Measurements from ENCODE around the gene PRR35. TPM values are rescaled to one million over a fixed set of nuclear protein-coding genes. Genes with fewer than 3 reads are reported as not detected.

The PRR35 gene
- total RNA-seq, 1 experiment from 2014 or later, result not detected

DNA sequence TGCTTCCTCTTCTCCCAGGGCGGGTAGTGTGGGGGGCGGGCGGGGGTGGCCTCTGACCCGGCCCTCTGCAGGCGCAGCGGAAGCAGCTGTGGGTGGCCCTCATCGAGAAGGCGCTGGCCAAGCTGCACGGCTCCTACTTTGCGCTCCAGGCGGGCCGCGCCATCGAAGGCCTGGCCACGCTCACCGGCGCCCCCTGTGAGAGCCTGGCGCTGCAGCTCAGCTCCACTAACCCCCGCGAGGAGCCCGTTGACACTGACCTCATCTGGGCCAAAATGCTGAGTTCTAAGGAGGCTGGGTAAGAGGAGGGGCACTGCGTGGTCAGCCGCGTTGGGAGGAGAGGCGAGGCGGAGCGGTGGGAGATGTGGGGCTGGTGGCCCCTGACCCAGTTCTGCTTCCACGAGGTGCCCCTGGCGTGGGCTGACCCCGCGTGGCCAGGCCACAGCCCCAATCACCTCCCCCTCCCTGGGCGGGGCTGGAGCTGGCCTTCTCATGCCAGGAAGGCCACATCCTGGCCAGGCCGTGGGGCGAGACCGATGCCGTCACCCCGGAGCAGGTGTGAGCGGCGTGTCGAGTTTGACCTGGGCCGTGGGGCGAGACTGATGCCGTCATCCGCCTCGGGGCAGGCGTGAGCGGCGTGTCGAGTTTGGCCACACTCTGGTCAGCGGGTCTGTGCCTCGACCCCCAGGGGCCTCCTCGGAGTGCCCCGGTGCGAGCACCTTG is 10.5 kb upstream of the PRR35 start:
- no peak for DNase-seq (ENCODE audit: low spot score)

DNA sequence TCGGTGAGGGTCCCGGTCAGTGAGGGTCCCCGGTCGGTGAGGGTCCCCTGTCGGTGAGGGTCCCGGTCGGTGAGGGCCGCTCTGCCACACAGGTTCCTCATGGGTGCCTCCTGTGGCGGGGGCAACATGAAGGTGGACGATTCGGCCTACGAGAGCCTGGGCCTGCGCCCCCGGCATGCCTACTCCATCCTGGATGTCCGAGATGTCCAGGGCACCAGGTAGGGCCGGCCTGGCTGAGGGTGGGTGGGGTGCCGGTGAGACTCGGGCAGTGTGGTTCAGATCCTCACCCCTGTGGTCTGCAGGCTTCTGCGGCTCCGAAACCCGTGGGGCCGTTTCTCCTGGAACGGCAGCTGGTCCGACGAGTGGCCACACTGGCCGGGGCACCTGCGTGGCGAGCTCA is 9.0 kb upstream of the PRR35 start:
- no peak for DNase-seq (ENCODE audit: low spot score)

GRCh38 chr16:552171-552570 is 8.0 kb upstream of the PRR35 start:
- no peak for DNase-seq (ENCODE audit: low spot score)

DNA sequence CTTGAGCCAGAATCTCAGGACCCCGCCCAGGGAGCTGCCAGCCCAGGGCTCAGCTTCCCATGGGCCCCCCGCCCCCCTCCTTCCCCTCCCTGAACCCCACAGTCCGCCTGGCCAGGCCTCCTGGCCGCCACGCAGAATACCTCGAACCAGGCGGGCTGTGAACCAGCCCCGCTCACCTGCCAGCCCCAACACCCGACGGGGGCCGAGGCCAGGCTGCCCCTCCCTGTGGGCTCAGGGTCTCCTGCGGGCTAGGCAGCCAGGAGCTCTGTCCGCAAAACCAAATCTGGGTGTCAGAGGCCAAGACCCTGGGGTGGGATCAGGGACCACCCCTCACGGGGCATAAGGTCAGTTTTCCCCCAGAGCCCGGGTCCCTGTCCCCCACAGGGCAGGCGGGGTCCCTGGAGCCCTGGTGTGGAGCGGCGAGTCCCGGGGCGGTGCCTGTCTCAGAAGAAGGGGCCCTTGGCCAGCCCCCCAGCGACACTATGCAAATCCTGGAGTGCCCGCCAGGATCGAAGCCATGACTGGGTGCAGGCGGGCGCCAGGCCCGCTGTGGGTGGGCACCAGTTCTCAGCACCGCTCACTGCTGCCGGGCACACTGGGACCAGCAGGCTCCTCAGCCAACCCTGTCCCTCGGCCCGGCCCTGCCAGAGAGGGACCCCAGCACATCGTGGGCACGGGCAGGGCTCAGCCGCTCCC is 6.4 kb upstream of the PRR35 start:
- DNase-seq (ENCODE audit: low spot score), result no peak

GRCh38 chr16:554297-554621 is 5.9 kb upstream of the PRR35 start:
- no peak for DNase-seq (ENCODE audit: low spot score)

DNA sequence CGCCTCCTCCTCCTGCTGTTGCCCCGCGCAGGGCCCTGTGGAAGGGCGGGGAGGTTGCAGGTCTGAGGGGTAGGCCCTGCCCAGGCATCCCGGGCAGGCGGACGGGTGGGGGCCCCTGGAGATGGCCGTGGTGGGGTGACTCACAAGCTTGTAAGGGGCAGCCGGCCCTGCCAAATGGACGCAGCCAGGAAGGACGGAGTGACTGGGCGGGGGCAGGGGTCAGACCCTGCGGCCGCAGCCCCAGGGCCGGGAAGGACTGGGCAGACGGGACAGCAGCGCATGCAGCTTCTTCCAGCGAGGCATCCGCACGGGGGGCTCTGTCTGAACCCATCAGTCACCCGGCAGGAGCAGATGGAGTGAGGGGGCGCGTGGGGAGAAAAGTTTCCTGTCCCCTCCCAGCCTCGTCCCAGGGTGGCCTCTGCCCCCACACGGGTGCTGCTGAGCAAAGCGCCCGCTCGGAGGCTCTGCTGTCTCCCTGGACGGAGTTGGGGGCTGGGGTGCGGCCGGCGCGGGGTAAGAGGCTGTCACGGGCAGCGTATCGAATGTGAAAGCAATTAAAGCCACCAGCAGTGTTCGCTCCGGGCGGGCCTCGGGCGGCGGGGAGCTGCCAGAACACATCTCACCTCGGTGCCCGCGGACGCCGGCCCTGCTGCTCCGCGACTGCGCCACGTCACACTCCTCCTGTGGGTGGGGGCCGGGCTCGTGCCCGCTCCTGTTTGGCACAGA is 5.4 kb upstream of the PRR35 start:
- DNase-seq (ENCODE audit: low spot score), result no peak

- no peak for DNase-seq (ENCODE audit: low spot score)
These were observed 4.4 kb upstream of the PRR35 start for GRCh38 chr16:555528-556473.

DNA sequence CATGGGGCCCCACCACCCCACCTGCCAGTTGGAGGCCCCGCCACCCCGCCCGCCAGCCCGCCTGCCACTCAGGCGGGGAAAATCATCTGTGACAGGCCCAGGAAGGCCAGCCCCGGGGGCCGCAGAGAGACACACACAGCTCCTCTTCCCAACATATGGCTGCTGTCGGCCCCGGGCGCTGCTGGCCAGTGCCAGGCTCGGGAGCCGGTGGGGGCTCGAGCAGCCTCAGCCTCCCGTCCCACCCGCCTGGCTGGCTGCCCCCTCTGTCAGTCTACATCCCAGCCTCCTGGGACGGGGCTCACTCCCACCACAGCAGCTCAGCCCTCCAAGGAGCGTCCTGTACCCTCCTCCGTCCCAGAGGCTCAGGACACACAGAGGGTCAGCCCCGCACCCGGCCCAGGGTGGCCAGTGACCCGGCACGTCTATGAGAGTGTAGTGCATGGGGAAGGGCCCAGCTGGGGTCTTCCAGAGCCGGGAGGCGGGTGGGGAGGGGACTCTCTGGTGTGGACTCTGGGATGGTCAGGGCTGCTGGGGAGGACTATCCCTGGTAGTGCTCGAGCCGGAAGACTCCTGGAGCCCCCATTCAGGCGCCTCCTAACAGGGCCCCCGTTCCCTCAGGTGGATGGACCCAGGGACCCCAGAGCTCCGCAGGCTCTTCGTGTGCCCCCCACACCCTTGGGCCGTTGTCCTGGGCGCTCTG is 3.6 kb upstream of the PRR35 start:
- DNase-seq (ENCODE audit: low spot score), result no peak

- DNase-seq (ENCODE audit: low spot score), result no peak
These were observed 2.5 kb upstream of the PRR35 start for GRCh38 chr16:557463-558297.

DNA sequence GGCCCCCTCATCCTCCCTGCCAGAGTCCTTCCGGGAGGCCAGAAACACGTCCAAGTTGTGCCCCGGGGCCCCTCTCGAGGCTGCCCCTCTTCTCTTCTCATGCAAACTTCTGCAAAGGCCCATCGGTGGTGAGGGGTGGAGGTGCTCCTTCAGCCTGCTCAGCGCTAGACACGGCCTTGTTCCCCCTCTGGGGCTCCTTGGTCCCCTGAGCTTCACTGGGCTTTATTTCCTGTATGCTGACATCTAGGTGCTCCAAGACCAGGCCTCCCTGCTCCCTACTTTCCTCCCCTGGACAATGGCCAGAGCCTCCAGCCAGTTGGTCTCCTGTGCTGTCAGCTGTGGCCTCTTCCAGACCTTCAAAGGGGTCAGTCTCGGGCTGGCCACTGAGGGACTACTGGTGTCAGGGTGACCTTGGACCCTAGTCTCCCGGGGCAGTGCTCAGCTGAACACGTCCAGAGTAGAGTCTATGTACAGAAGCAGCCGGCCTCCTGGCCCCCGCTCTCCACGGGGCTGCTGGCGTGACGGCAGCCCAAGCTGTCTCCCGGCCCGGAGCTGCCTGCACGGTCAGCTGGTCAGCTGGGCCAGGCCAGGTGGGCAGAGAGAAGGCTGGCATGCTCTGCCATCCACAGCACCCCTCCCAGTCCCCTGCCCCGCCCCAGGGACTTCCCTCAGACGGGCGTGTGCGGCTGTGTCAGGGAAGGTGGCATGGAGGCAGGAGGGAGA is 1.7 kb upstream of the PRR35 start:
- no peak for DNase-seq (ENCODE audit: low spot score)

DNA sequence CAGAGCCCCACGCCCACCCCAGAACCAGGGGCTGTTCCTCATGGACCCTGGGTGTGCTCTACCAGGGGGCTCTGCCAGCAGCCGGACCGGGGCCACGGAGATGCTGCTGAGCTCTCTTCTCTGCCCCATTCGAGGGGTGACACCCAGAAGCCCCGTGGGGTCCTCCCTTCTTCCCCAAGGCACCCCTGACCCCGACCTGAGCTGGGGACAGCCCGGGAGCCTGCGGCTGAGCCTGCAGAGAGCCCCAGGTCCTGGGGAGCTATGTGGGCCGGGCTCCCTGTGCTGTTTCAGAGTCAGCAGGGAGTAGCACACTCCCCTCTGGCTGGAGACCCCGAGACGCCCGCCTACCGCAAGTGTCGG is 1.2 kb upstream of the PRR35 start:
- no peak for DNase-seq (ENCODE audit: low spot score)

DNA sequence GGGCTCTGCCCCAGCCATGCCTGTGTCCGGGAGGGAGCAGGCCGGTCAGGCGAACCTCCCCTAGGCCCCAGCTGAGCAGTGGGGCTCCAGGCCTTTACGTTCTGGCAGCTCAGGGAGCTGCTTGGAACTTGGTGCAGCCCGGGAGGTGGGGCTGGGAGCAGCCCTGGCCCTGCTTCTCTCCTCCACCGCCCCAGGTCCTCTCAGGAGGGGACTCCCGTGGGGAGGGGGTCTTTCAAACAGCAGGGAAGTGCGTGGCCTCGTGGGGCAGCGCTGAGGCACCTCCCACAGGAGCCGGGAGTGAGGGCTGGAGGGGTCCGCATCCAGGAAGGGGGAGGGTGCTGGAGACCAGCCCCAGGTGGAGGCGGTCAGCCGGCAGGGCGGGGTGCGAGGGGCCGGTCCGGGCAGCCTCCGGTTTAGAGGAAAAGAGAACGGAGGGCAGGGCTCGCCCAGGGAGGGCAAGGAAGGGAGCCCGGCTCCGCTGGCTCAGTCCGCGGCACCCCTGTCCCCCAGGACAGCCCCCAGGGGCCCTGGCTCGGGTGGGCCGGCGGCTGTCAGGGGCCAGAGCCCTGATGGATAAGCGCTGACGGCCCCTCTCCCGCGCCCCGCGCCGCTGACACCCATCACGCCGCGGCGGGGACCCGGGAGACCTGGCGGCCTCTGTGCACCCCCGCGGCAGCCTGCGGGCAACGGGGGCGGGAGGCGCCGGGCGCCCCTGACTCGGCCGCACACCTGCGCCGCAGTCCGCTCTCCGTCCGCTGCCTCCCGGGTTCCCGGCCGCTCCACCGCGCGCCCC is 587 bp upstream of the PRR35 start:
- no peak for DNase-seq (ENCODE audit: low spot score)

GRCh38 chr16:560701-561412 is 663 bp downstream of the PRR35 start:
- DNase-seq (ENCODE audit: low spot score), result no peak

- no peak for DNase-seq (ENCODE audit: low spot score)
These were observed 1.2 kb downstream of the PRR35 start for GRCh38 chr16:561413-561794.

- no peak for DNase-seq (ENCODE audit: low spot score)
These were observed 2.1 kb downstream of the PRR35 start for GRCh38 chr16:561957-562938.

DNA sequence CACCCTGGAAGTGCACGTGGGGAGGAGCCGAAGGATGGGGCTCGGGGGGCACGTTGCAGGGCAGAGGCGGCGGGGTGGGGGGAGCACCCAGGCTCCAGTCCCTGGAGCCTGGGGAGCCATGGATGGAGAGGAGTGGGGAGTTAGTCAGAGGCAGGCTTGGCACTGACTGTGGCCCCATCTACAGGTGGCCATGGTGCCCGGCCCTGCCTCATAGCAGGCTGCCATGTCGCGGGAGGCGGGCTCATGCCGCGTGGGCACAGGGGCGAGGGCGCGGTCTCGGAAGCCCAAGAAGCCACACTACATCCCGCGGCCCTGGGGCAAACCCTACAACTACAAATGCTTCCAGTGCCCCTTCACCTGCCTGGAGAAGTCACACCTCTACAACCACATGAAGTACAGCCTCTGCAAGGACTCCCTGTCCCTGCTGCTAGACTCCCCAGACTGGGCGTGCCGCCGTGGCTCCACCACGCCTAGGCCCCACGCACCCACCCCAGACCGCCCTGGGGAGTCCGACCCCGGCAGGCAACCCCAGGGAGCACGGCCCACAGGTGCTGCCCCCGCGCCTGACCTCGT is 3.0 kb downstream of the PRR35 start:
- no peak for DNase-seq (ENCODE audit: low spot score)
